Adipocyte (in vitro differentiated cells): Measurements from ENCODE around the gene PPBP.

ENCODE experiments used
- DNase-seq: peaks from one replicate; pipeline ENCODE4 v3.0.0-alpha.2; 2015; ENCODE audit warnings: low read depth
- H3K27me3 ChIP-seq: replicated peaks from 2 replicates; pipeline ENCODE4 v1.7.0; 2013; ENCODE audit warnings: mild to moderate bottlenecking, low read length, moderate library complexity; ENCODE audit not compliant: control insufficient read depth, insufficient read depth
- H3K36me3 ChIP-seq: 2 replicates; pipeline ENCODE4 v1.7.0; 2013; ENCODE audit warnings: low read length, mild to moderate bottlenecking, moderate library complexity; ENCODE audit not compliant: control insufficient read depth, insufficient read depth, severe bottlenecking
- H3K4me1 ChIP-seq: 2 replicates; pipeline ENCODE4 v1.7.0; 2013; ENCODE audit warnings: mild to moderate bottlenecking, low read length, moderate library complexity; ENCODE audit not compliant: control insufficient read depth, insufficient read depth
- H3K4me3 ChIP-seq: 2 replicates; pipeline ENCODE4 v1.7.0; 2013; ENCODE audit warnings: mild to moderate bottlenecking, low read length, moderate library complexity
- H3K9ac ChIP-seq: 2 replicates; pipeline ENCODE4 v1.7.0; 2013; ENCODE audit warnings: mild to moderate bottlenecking, low read length, moderate library complexity
- H3K9me3 ChIP-seq: 2 replicates; pipeline ENCODE4 v1.7.0; 2013; ENCODE audit warnings: mild to moderate bottlenecking, low read length, moderate library complexity; ENCODE audit not compliant: control insufficient read depth

The PPBP gene

GRCh38 chr4:74016068-74016467, 28.1 kb upstream of the PPBP start:
- Histone ChIP-seq H3K36me3 (no peaks in the 10 kb centered on the region), H3K27me3 (no peaks in the 10 kb centered on the region), H3K4me1 (no peaks in the 10 kb centered on the region), H3K9ac (no peak overlapping the region), H3K9me3 (no peaks in the 10 kb centered on the region), H3K4me3 (no peak overlapping the region)
- no peak for DNase-seq

GRCh38 chr4:74015126-74015780, 27.3 kb upstream of the PPBP start:
- H3K36me3 ChIP-seq: no peaks in the 10 kb centered on the region
- no peak overlapping the region for H3K9ac ChIP-seq
- no peaks in the 10 kb centered on the region for H3K9me3 ChIP-seq
- H3K27me3 ChIP-seq: no peaks in the 10 kb centered on the region
- DNase-seq: no peak
- no peak overlapping the region for H3K4me3 ChIP-seq
- no peaks in the 10 kb centered on the region for H3K4me1 ChIP-seq

- no peaks in the 10 kb centered on the region for H3K9me3 ChIP-seq
- H3K4me3 ChIP-seq: no peak overlapping the region
- H3K36me3 ChIP-seq: no peaks in the 10 kb centered on the region
- H3K27me3 ChIP-seq: no peaks in the 10 kb centered on the region
- H3K4me1 ChIP-seq: peaks cover 6% of the 10 kb centered on the region
- no peak overlapping the region for H3K9ac ChIP-seq
- DNase-seq: no peak
Observed at GRCh38 chr4:74014332-74014731, 26.3 kb upstream of the PPBP start.

GRCh38 chr4:74013264-74013663, 25.3 kb upstream of the PPBP start:
- H3K36me3 ChIP-seq: no peaks in the 10 kb centered on the region
- no peak overlapping the region for H3K9ac ChIP-seq
- H3K27me3 ChIP-seq: no peaks in the 10 kb centered on the region
- peaks cover 12% of the 10 kb centered on the region for H3K4me1 ChIP-seq
- H3K4me3 ChIP-seq: no peak overlapping the region
- H3K9me3 ChIP-seq: no peaks in the 10 kb centered on the region
- DNase-seq: no peak

- no peak for DNase-seq
- H3K36me3 ChIP-seq: no peaks in the 10 kb centered on the region
- no peak overlapping the region for H3K4me3 ChIP-seq
- no peaks in the 10 kb centered on the region for H3K27me3 ChIP-seq
- peaks cover 12% of the 10 kb centered on the region for H3K4me1 ChIP-seq
- no peaks in the 10 kb centered on the region for H3K9me3 ChIP-seq
- H3K9ac ChIP-seq: no peak overlapping the region
Observed at GRCh38 chr4:74012130-74012529, 24.1 kb upstream of the PPBP start.

GRCh38 chr4:74009307-74009706, 21.3 kb upstream of the PPBP start:
- Histone ChIP-seq H3K27me3 (no peaks in the 10 kb centered on the region), H3K9ac (no peak overlapping the region), H3K9me3 (no peaks in the 10 kb centered on the region), H3K4me1 (peaks cover 31% of the 10 kb centered on the region), H3K36me3 (no peaks in the 10 kb centered on the region), H3K4me3 (no peak overlapping the region)
- DNase-seq: no peak

GRCh38 chr4:74006009-74006476, 18.1 kb upstream of the PPBP start:
- Histone ChIP-seq H3K4me3 (no peak overlapping the region), H3K9ac (no peak overlapping the region), H3K36me3 (no peaks in the 10 kb centered on the region), H3K9me3 (no peaks in the 10 kb centered on the region), H3K27me3 (no peaks in the 10 kb centered on the region), H3K4me1 (peaks cover 31% of the 10 kb centered on the region)
- peak; percentile 55 for DNase-seq

GRCh38 chr4:74005528-74005927, 17.5 kb upstream of the PPBP start:
- Histone ChIP-seq H3K9ac (no peak overlapping the region), H3K9me3 (no peaks in the 10 kb centered on the region), H3K4me3 (no peak overlapping the region), H3K4me1 (peaks cover 31% of the 10 kb centered on the region), H3K27me3 (no peaks in the 10 kb centered on the region), H3K36me3 (no peaks in the 10 kb centered on the region)
- peak; percentile 3 for DNase-seq

GRCh38 chr4:74004668-74005067, 16.7 kb upstream of the PPBP start:
- peaks cover 28% of the 10 kb centered on the region for H3K4me1 ChIP-seq
- no peaks in the 10 kb centered on the region for H3K9me3 ChIP-seq
- no peak for DNase-seq
- no peak overlapping the region for H3K9ac ChIP-seq
- no peaks in the 10 kb centered on the region for H3K36me3 ChIP-seq
- H3K4me3 ChIP-seq: no peak overlapping the region
- H3K27me3 ChIP-seq: no peaks in the 10 kb centered on the region

- Histone ChIP-seq H3K27me3 (peaks cover 3% of the 10 kb centered on the region), H3K9ac (no peak overlapping the region), H3K4me3 (no peak overlapping the region), H3K4me1 (peaks cover 12% of the 10 kb centered on the region), H3K9me3 (no peaks in the 10 kb centered on the region), H3K36me3 (no peaks in the 10 kb centered on the region)
- no peak for DNase-seq
Observed at GRCh38 chr4:74000301-74000700, 12.3 kb upstream of the PPBP start.

- peaks cover 8% of the 10 kb centered on the region for H3K4me1 ChIP-seq
- H3K9me3 ChIP-seq: no peaks in the 10 kb centered on the region
- H3K4me3 ChIP-seq: peak within 1 kb of the TSS; percentile 77
- no peaks in the 10 kb centered on the region for H3K36me3 ChIP-seq
- H3K27me3 ChIP-seq: peaks cover 3% of the 10 kb centered on the region
- H3K9ac ChIP-seq: peak within 1 kb of the TSS; percentile 66
- peak; percentile 67 for DNase-seq
Observed at GRCh38 chr4:73998040-73999011, 10.3 kb upstream of the PPBP start, which contains the start of gene CXCL5. TSS of gene CXCL5 (minus strand) at chr4:73998677. CDS start at chr4:73998581, 96 bp downstream.
